GM12872 (cell line): ENCODE measurements around the gene ZSWIM1.

Experiments used
- CTCF ChIP-seq: IDR thresholded peaks from 3 replicates; pipeline ENCODE4 v1.5.1; 2011; ENCODE audit warnings: low read depth, mild to moderate bottlenecking, low read length, moderate library complexity; ENCODE audit not compliant: insufficient read depth

ZSWIM1 gene

DNA sequence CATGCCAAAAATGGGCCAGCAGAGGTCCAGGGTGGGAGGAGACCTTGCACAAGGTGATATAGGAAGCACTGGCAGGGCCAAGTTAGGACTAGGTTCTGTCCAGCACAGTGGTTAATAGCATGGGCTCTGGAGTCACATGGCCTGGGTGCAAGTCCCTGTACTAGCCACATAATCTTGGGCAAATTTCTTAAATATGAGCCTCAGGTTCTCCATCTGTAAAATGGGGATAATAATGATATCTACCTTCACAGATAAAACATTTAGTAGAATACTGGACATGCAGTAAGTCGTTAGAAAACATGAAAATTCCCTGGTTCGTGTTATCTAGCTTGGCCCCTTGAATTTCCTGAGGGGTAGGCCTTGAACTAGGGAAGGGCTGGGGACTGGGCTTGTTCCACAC lies 16.3 kb downstream of the ZSWIM1 start:
- no peak for TF ChIP-seq CTCF

GRCh38 chr20:45897692-45898091 lies 16.7 kb downstream of the ZSWIM1 start:
- no peak for TF ChIP-seq CTCF

DNA sequence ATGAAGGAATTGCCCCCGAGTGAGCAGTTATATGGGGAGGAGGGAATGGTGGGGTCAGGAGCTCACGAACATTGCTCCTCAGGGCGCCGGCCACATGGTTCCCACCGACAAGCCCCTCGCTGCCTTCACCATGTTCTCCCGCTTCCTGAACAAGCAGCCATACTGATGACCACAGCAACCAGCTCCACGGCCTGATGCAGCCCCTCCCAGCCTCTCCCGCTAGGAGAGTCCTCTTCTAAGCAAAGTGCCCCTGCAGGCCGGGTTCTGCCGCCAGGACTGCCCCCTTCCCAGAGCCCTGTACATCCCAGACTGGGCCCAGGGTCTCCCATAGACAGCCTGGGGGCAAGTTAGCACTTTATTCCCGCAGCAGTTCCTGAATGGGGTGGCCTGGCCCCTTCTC lies 17.3 kb downstream of the ZSWIM1 start:
- TF ChIP-seq CTCF: no peak

GRCh38 chr20:45899046-45899835 lies 18.2 kb downstream of the ZSWIM1 start:
- no peak for TF ChIP-seq CTCF

DNA sequence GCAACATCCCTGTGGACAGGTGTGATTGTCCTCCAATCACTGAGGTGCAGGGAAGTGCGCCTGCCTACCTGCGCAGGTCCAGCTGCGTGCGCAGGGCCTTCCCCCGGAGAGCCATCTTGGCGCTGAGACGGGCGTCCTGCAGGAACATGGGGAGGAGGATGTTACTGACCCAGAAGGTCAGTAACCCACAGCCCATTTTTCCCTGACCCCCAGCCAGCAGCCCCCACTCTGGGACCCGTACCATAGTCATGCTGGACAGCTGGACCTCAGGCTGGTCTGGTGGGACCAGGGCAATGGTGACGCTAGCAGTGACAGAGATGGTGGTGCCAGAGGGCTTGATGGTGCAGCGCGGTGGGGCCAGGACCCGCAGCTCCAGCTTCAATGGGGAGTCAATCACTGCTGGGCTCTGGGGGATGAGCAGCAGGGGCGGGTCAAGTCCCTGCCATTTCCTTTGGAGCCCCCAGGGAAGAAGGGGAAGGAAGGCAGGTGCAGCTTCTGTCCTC lies 21.2 kb downstream of the ZSWIM1 start:
- no peak for TF ChIP-seq CTCF

- no peak for TF ChIP-seq CTCF
Measured at GRCh38 chr20:45904583-45905504, 23.8 kb downstream of the ZSWIM1 start.

DNA sequence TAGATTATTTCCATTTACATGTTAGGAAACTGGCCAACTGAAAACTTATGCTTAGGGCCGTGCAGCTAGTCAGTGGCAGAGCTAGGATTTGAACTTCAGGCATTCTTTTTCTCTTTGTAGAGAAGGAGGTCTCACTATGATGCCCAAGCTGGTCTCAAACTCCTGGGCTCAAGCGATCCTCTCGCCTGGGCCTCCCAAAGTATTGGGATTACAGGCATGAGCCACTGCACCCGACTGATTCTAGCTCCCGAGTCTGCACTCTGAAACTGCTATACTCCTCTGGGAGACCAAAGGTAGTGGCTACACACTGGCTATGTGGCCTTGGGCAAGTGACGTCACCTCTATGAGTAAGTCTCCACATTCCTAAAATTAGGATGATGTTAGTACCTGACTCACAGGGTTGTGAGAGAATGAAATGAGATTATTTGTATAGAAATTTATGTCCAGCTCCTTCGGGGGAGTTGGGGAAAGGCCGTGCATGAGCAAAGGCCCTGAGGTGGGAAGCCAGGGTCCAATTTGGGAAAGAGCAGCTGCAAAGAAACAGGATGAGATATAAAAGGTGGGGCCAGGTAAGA lies 24.6 kb downstream of the ZSWIM1 start:
- no peak for TF ChIP-seq CTCF
